HG03571 (cell line): ENCODE results near the gene PPP1R1B.

Experiments used
- ATAC-seq: cut with Tn5 transposase; IDR thresholded peaks from one replicate; pipeline ENCODE4 v1.9.1; 2021; ENCODE audit not compliant: unreplicated experiment

The PPP1R1B gene

GRCh38 chr17:39614545-39615157 is 12.1 kb upstream of the PPP1R1B start:
- no peak for ATAC-seq

- ATAC-seq, result no peak
These were observed 11.3 kb upstream of the PPP1R1B start for GRCh38 chr17:39615434-39615833.

- no peak for ATAC-seq
These were observed 9.7 kb upstream of the PPP1R1B start for GRCh38 chr17:39617100-39617445.

GRCh38 chr17:39617446-39618245 is 9.1 kb upstream of the PPP1R1B start:
- ATAC-seq, result no peak

- ATAC-seq, result no peak
These were observed 8.4 kb upstream of the PPP1R1B start for GRCh38 chr17:39618246-39618913.

- no peak for ATAC-seq
These were observed 7.6 kb upstream of the PPP1R1B start for GRCh38 chr17:39618956-39619785.

- no peak for ATAC-seq
These were observed 7.0 kb upstream of the PPP1R1B start for GRCh38 chr17:39619786-39620101.

GRCh38 chr17:39621523-39622379 is 5.0 kb upstream of the PPP1R1B start:
- no peak for ATAC-seq

- no peak for ATAC-seq
These were observed 4.3 kb upstream of the PPP1R1B start for GRCh38 chr17:39622380-39623006.

GRCh38 chr17:39623356-39623950 is 3.3 kb upstream of the PPP1R1B start:
- ATAC-seq, result no peak

- no peak for ATAC-seq
These were observed 2.4 kb upstream of the PPP1R1B start for GRCh38 chr17:39624313-39624712.

GRCh38 chr17:39625198-39625785 is 1.5 kb upstream of the PPP1R1B start:
- ATAC-seq, result no peak

- ATAC-seq, result no peak
These were observed 427 bp downstream of the PPP1R1B start for GRCh38 chr17:39627047-39627711.

GRCh38 chr17:39627712-39628516 is 1.2 kb downstream of the PPP1R1B start:
- no peak for ATAC-seq

- no peak for ATAC-seq
These were observed 2.1 kb downstream of the PPP1R1B start for GRCh38 chr17:39628655-39629493.

- no peak for ATAC-seq
These were observed 2.7 kb downstream of the PPP1R1B start for GRCh38 chr17:39629494-39629880.

- no peak for ATAC-seq
These were observed 3.1 kb downstream of the PPP1R1B start for GRCh38 chr17:39629898-39630297.
